SK-N-SH (cell line): ENCODE results near the gene ASB8. TPM values are rescaled to one million over a fixed set of nuclear protein-coding genes. Genes with fewer than 3 reads are reported as not detected.

Experiments
- CTCF ChIA-PET: fragments of 300-600, 350-600 bp; formaldehyde crosslinking; extraction: SDS; loops from one replicate; lab custom pipeline; 2021; lab: Yijun Ruan, JAX
- POLR2A ChIA-PET: fragments of 350-600 bp; sonication (Branson Sonifier 250); formaldehyde crosslinking; extraction: SDS; loops from one replicate; lab custom pipeline; 2020; ENCODE audit warnings: antibody characterized with exemption, inconsistent platforms; lab: Yijun Ruan, JAX
- DNase-seq: peaks from one replicate; pipeline ENCODE4 v3.0.0; 2012
- H2AFZ ChIP-seq: fragments of 200-600 bp; sonication (generic); 2 replicates; pipeline ENCODE4 v1.8.1; 2016; ENCODE audit warnings: antibody characterized with exemption, mild to moderate bottlenecking, low read depth
- H3F3A ChIP-seq: fragments of 200-600 bp; sonication (generic); replicated peaks from 2 replicates; pipeline ENCODE3; 2016; ENCODE audit warnings: antibody characterized with exemption, mild to moderate bottlenecking; ENCODE audit not compliant: insufficient read depth
- H3K27ac ChIP-seq, 2 experiments: fragments of 200-500 bp in 1 of 2; fragments of 200-600 bp in 1 of 2; sonication (Bioruptor generic) in 1 of 2; sonication (generic), shearing (Covaris generic) in 1 of 2; 2 replicates each; pipeline versions ENCODE4 v1.5.1 to v1.6.1; 2014 to 2016; ENCODE audit warnings: low read depth in 2 of 2, inconsistent platforms in 1 of 2, low read length in 1 of 2, mild to moderate bottlenecking in 1 of 2, mixed read lengths in 1 of 2
- H3K27me3 ChIP-seq: fragments of 200-600 bp; sonication (generic), shearing (Covaris generic); 2 replicates; pipeline ENCODE4 v1.6.1; 2016; ENCODE audit warnings: mixed run types; ENCODE audit not compliant: insufficient read depth
- H3K36me3 ChIP-seq, 2 experiments: fragments of 200-500 bp in 1 of 2; fragments of 200-600 bp in 1 of 2; sonication (Bioruptor generic) in 1 of 2; sonication (generic) in 1 of 2; replicated peaks in 1 of 2; 2 replicates each; pipeline versions ENCODE3 to v1.5.1; 2014 to 2016; ENCODE audit warnings: low read length in 1 of 2, mild to moderate bottlenecking in 1 of 2; ENCODE audit not compliant: insufficient read depth in 2 of 2, control insufficient read depth in 1 of 2
- H3K4me1 ChIP-seq, 2 experiments: fragments of 200-500 bp in 1 of 2; fragments of 200-600 bp in 1 of 2; sonication (Bioruptor generic) in 1 of 2; sonication (generic), shearing (Covaris generic) in 1 of 2; 2 replicates each; pipeline versions ENCODE4 v1.5.1 to v1.6.1; 2014 to 2016; ENCODE audit warnings: low read depth in 1 of 2, low read length in 1 of 2, mixed run types in 1 of 2; ENCODE audit not compliant: insufficient read depth in 2 of 2, control insufficient read depth in 1 of 2
- H3K4me2 ChIP-seq: fragments of 200-600 bp; sonication (generic), shearing (Covaris generic); 2 replicates; pipeline ENCODE4 v1.6.1; 2017; ENCODE audit warnings: mixed run types
- H3K4me3 ChIP-seq, 2 experiments: fragments of 200-500 bp in 1 of 2; fragments of 200-600 bp in 1 of 2; sonication (Bioruptor generic) in 1 of 2; sonication (generic), shearing (Covaris generic) in 1 of 2; 2 replicates each; pipeline versions ENCODE4 v1.5.1 to v1.8.1; 2014 to 2016; ENCODE audit warnings: low read depth in 2 of 2, inconsistent platforms in 1 of 2, low read length in 1 of 2, mild to moderate bottlenecking in 1 of 2, mixed read lengths in 1 of 2, moderate library complexity in 1 of 2
- H3K79me2 ChIP-seq: fragments of 200-600 bp; sonication (generic); 2 replicates; pipeline ENCODE4 v1.8.1; 2017; ENCODE audit warnings: mild to moderate bottlenecking; ENCODE audit not compliant: insufficient read depth
- H3K9ac ChIP-seq: fragments of 200-600 bp; sonication (generic); 2 replicates; pipeline ENCODE4 v1.6.1; 2017; ENCODE audit warnings: mixed run types
- H3K9me2 ChIP-seq: fragments of 200-600 bp; sonication (generic); 2 replicates; pipeline ENCODE4 v1.6.1; 2017; ENCODE audit warnings: mixed run types
- H3K9me3 ChIP-seq: fragments of 200-600 bp; sonication (generic); 2 replicates; pipeline ENCODE4 v1.6.1; 2017; ENCODE audit warnings: mixed run types, mild to moderate bottlenecking, moderate library complexity
- H4K20me1 ChIP-seq: fragments of 200-600 bp; sonication (generic); 2 replicates; pipeline ENCODE4 v1.6.1; 2017; ENCODE audit warnings: mild to moderate bottlenecking, mixed run types; ENCODE audit not compliant: insufficient read depth
- CTCF ChIP-seq: fragments of 200-600 bp; sonication (generic); IDR thresholded peaks from 2 replicates; pipeline ENCODE4 v1.6.1; 2017; ENCODE audit warnings: antibody characterized with exemption, mild to moderate bottlenecking, moderate library complexity
- RCOR1 ChIP-seq: fragments of 150-350 bp; IDR thresholded peaks from 2 replicates; pipeline ENCODE4 v1.6.1; 2017; ENCODE audit warnings: antibody characterized with exemption, low read length
- REST ChIP-seq: IDR thresholded peaks from 2 replicates; pipeline ENCODE4 v1.6.1; 2012; ENCODE audit warnings: mild to moderate bottlenecking, low read depth, low read length, moderate library complexity
- USF1 ChIP-seq: IDR thresholded peaks from 2 replicates; pipeline ENCODE4 v1.4.0; 2012; ENCODE audit warnings: low read depth, borderline replicate concordance
- whole genome bisulfite sequencing: methylation state at CpG from one replicate; pipeline ENCODE4 v1.1.6; 2017; ENCODE audit warnings: low lambda C conversion rate; 5-methylcytosine and 5-hydroxymethylcytosine counted together
- polyA plus RNA-seq, 3 experiments: library from polyadenylated mRNA; depleted of rRNA; stranded (reverse); fragments of >200 nt; gene quantifications; 2 replicates each; pipeline ENCODE4 v1.2.3, GENCODE V29; 2012

ASB8 gene
- polyA plus RNA-seq, 1 of the 3 experiments (the other 2 are of a cell fraction), result 13.8 TPM

GRCh38 chr12:48187916-48188695, 30.8 kb upstream of the ASB8 start (continued):
- no peak for TF ChIP-seq REST
- TF ChIP-seq USF1, result no peak
- TF ChIP-seq, all 33 proteins: peak for 0

- Histone ChIP-seq H3K4me1 (peaks cover 9 to 26% of the 10 kb centered on the region in 2 experiments; a peak in 3 of 4 replicates), H3K36me3 (no peaks in the 10 kb centered on the region), H3K4me2 (peak overlapping the region; percentile 83), H3K4me3 (peak overlapping the region; percentile 65 to 90; a peak in 2 of 4 replicates), H3F3A (no peaks in the 10 kb centered on the region), H3K9me3 (no peaks in the 10 kb centered on the region), H3K27ac (no peak overlapping the region), H4K20me1 (no peaks in the 10 kb centered on the region), H3K79me2 (no peaks in the 10 kb centered on the region), H3K9me2 (no peaks in the 10 kb centered on the region), H3K9ac (no peak overlapping the region), H3K27me3 (no peaks in the 10 kb centered on the region), H2AFZ (no peak overlapping the region)
- no peak for DNase-seq
- POLR2A ChIA-PET, result interaction anchor here (1.5 kb wide), 1 partner anchor 12 kb away, joined by 3 read pairs; no protein-coding TSS in a partner anchor
- TF ChIP-seq RCOR1, result no peak
- TF ChIP-seq CTCF, result no peak
- CTCF ChIA-PET, result interaction anchor here (1.3 to 8.2 kb wide), 5 partner anchors 14 to 433 kb away, joined by 4 to 90 read pairs (median 5); partner anchors contain the start of gene ASB8
- 91% methylated on average over 10 of the region's 10 CpGs for WGBS
Measured at GRCh38 chr12:48185181-48185919, 28.0 kb upstream of the ASB8 start.
